ENCODE data around the gene MIEF2.
A peak's percentile ranks its signal among the peaks of the same experiment; 100 is the strongest.

The MIEF2 gene

GRCh38 chr17:18235743-18236256 is 24.7 kb upstream of the MIEF2 start:
- peak; percentile 75 for ATAC-seq
- DNase-seq: peak; percentile 70

DNA sequence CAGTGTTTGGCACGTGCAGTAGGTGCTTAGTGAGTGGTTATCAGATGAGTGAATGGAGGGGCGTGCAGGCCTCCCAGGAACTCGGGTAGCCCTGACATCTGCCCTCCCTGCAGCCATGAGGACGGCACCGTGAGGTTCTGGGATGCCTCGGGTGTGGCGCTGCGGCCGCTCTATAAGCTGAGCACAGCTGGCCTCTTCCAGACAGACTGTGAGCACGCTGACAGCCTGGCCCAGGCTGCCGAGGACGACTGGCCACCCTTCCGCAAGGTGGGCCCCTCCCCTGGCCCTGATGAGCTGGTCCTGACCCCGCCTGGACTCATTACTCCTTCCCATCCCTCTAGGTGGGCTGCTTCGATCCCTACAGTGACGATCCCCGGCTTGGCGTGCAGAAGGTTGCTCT is 24.0 kb upstream of the MIEF2 start:
- no peak for ATAC-seq
- no peak for DNase-seq

DNA sequence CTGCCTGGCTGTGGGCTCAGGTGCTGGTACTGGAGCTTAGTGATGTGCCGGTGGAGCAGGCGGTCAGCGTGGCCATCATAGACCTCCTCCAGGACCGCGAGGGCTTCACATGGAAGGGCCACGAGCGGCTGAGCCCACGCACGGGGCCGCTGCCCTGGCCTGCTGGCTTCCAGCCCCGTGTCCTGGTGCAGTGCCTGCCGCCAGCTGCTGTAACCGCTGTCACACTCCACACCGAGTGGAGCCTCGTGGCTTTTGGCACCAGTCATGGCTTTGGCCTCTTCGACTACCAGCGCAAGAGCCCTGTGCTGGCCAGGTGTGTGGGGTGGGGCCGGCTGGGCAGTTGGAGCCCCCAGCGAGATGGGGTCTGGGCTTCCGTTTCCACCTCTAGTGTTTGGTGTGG is 23.0 kb upstream of the MIEF2 start:
- ATAC-seq: no peak
- DNase-seq: no peak

GRCh38 chr17:18238299-18238698 is 22.2 kb upstream of the MIEF2 start:
- DNase-seq: no peak
- no peak for ATAC-seq

DNA sequence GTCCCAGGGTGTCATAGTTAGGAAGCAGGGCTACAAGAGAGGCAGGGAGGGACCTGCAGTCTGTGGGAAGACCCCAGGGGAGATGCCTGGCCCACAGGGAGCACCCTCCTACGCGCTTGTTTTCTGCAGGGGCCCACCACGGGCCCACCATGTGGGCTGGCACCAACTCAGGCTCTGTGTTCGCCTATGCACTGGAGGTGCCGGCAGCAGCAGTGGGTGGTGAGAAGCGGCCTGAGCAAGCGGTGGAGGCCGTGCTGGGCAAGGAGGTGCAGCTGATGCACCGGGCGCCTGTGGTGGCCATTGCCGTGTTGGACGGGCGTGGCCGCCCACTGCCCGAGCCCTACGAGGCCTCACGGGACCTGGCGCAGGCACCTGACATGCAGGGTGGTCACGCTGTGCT is 20.0 kb upstream of the MIEF2 start:
- no peak for DNase-seq
- ATAC-seq: no peak

DNA sequence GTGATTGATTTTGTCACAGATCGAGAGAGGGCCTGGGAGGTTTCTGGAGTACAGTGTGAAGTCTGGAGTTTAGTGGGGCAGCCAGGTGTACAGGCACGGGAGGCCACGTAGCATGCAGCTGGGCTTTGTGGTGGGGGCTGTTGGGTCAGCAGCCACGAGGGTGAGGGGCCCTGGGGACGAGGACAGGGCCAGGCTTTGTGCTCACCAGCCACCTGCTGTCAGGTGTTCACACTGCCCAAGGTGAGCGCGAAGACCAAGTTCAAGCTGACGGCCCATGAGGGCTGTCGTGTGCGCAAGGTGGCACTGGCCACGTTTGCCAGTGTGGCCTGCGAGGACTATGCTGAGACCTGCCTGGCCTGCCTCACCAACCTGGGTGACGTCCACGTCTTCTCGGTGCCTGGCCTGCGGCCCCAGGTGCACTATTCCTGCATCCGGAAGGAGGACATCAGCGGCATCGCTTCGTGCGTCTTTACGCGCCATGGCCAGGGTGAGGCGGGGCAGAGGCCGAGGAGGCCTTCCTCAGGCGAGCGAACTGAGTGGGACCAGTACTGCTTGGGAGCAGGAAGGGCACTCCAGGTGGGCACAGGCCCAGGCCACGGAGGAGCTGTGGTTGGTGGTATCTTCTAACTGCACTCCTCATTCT is 19.1 kb upstream of the MIEF2 start:
- ATAC-seq (no peak), DNase-seq (no peak)

DNA sequence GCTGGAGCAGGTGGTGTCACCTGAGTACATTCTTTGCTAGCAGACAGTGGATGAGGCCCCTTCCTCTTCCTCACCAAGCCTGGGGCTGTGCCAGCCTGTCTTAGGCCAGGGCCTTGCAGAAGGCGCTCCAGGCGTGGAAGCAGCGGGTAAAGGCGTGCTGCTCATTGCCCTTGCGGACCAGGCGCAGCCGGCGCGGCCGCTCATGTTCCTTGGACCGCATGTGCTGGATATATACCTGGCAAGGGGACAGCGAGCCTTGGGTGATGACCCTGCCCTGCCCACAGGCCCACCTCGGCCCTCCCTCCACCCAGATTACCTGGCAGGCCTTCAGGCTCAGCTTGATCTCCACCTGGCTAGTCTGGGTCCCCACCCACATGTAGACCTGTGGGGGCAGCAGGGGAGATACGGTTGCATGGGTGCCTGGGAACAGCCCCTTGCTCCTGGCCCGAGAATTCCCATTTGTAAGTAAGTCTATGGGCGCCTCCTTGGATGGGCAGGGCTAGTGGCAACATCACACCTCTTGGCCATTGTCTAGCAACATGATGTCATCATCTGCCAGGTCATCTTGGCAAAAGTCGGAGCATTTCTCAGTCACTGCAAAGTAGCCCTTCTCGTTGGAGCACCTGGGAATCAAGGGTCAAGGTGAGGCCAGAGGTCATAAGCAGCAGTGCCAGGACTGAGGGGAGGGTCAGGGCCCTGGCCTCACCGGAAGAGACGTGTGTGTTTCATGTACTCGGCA is 15.3 kb upstream of the MIEF2 start:
- ATAC-seq (no peak), DNase-seq (no peak)

GRCh38 chr17:18246109-18246725 is 14.2 kb upstream of the MIEF2 start:
- ATAC-seq: no peak
- no peak for DNase-seq

GRCh38 chr17:18246880-18247612 is 13.4 kb upstream of the MIEF2 start:
- peak; percentile 20 for ATAC-seq
- peak; percentile 53 for DNase-seq

DNA sequence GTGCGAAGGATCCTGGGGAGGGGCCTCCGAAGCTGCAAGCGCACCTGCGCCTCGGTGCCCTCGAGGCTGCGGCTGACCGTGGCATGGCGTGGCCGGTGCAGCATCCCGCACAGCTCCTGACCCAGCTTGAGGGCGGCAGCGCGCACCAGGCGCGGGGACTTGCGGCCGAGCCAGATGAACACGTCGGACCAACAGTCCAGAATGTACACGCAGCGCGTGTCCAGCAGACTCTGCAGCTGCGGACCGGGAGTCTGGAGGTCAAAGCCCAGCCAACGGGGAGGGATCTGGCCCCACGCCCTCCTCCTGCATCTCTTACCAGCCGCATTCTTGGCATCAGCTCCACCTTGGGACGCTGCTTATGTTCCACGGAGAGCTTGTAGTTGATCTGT is 12.9 kb upstream of the MIEF2 start:
- ATAC-seq (no peak), DNase-seq (no peak)

GRCh38 chr17:18248300-18248731 is 12.1 kb upstream of the MIEF2 start:
- ATAC-seq: peak; percentile 45
- DNase-seq: peak; percentile 71

- ATAC-seq: no peak
- no peak for DNase-seq
These were observed 11.7 kb upstream of the MIEF2 start for GRCh38 chr17:18248811-18249210.

DNA sequence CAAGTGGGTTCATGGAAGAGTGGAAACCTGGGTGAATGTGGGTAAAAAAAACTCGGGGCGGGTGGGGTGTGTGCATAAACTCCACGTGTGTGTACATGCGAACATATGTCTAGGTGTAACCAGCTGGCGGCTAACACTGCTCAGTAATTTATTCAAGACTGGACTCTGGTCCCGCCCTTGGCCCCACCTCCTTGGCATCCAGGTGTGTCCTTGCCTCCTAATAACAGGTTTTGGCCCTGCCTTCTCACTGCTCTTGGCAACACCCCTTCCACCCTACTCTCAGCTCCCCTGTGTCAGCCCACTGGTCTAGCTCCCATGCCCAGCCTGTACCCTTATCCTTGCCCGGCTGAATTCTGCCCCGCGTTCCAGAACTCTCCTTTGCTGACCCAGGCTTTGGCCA is 10.2 kb upstream of the MIEF2 start:
- ATAC-seq (no peak), DNase-seq (no peak)

DNA sequence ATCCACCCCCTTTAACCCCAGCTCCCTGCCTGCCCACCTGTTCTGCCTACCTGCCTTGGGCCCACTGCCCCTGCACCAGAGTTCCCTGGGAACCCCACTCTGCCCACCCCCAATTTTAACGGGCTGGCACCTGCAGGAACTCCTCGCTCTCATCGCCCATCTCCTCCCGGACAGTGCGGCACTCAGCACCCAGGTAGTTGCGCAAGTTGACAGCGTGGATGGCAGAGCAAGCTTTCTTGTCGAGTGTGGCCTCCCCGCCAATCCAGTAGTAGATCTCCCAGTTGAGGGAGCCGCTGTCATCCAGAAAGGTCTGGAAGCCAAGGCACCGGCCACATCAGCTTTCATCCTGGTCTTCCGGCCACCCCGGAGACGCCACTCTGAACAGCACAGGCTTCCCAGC is 9.8 kb upstream of the MIEF2 start:
- DNase-seq (no peak), ATAC-seq (no peak)

DNA sequence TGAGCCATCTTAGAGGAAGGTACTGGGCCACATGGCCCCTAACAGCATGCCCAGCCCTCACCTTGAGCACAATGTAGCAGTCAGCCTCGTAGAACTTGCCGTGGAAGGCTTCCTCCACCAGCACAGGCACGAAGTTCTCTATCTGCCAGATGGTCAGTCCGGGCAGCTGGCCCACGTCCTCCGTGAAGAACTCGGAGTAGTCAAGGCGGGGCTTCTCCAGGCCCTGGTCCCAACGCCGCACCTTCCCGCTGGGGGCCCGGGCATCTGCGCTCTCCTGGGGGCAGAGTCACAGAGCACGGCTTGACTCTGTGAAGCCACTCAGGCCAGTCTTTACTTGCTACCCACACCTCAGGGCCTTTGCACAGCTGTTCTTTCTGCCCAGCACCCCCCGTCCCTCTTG is 9.3 kb upstream of the MIEF2 start:
- no peak for DNase-seq

GRCh38 chr17:18252160-18252559 is 8.3 kb upstream of the MIEF2 start:
- ATAC-seq: no peak
- no peak for DNase-seq

More for the DNA sequence above, 9.3 kb upstream of the MIEF2 start:
- no peak for ATAC-seq

- DNase-seq (no peak), ATAC-seq (no peak)
These were observed 7.1 kb upstream of the MIEF2 start for GRCh38 chr17:18253187-18253884.

DNA sequence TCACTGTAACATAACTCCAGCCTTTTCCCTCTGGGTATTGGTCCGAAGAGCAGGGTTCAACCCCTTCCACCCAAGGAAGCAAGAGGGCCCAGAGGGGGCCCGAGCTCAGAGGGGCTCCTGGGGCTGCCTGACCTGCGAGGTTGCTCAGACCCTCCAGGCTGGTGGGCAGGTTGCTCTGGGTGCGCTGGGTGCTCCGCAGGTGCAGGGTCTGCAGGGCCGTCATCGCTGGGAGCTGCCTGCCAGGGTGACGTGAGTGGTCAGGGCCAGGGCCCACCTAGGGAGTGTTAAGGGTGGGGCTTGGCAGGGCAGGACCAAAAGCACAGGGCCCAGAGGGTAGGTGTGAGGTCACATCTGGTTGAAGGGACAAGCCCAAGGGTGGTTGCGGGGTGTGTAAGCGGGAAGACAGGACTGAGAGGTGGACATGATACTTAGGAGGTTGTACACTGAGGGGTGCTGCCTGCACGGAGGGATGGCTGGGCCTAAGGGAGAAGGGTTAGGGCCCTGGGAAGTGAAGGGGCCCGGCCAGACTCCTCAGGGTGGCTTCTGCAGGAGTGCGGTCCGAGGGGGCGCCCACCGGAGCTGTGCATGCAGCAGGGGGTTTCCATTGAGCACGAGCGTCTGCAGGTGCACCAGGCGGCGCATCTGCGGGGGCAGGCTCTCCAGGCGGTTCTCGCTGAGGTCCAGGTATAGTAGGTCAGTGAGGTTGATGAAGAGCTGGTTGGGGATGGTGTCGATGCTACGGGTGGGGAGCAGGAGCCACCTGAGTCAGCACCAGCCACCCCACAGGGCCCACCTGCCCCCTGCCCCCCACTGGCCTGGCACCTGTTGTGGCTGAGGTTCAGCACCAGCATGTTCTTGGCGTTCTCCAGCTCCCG is 6.3 kb upstream of the MIEF2 start:
- ATAC-seq: no peak
- no peak for DNase-seq

DNA sequence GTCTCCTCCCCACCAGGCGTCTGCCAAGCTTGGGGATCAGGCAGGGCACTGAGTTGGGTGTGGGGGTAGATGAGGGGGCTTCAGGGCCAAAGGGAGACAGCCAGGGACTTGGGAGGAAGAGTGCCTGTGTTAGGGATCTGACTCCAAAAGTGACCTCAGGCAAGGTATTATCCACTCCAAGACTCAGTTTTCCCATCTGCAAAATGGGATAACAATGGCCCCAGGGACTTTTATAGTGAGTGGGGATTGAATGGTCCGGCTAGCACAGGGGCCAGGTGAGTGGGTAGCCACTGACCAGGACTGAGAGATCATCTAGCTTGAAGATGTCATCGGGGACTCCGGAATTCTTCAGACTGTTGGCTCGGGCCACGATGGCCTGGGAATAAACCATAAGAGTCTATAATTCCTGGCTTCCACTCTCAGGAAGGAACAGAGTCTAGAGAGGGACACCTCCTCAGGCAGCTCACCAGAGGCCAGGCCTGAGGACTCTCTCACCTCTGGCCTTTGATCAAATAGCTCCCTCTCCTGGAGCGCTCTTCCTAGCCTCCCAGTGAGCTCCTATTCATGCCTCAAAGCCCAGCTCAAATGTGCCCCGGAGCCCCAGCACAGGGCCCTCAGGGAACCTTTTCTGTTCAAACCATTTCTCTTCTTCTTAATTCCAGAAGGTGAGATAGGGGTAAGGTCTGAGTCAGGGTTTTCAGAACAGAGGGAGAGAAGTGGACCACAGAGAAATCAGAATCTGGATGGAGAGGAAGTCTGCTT is 5.4 kb upstream of the MIEF2 start:
- DNase-seq: no peak
- no peak for ATAC-seq

DNA sequence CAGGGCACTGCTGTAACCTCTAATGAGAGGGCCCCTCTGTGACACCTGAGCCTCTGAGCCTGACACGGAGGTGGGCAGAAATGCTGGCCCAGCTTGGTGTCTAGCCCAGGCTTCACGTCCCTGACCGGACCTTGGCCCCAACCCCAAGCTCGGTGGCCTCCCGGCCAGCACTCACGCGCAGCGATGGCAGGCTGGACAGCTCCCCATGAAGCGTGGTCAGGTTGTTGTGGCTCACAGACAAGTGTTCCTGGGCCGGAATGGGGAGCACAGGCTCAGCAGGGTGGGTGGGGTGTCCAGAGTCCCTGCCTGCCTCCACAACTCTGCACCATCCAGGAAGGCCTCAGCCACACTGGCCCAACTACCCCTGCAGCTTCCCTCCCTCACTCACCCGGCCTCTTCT is 4.1 kb upstream of the MIEF2 start:
- ATAC-seq (no peak), DNase-seq (no peak)
